Activated T-helper 9 cell treated with anti-CD3 and anti-CD28 coated beads, Interleukin-2, amount 50 U/mL, for 16 hours (primary cell): ENCODE results near the gene PPP1R9A.

ENCODE experiments used
- DNase-seq: peaks from one replicate; pipeline ENCODE4 v3.0.0-alpha.2; 2020; ENCODE audit warnings: low read depth

PPP1R9A gene

DNA sequence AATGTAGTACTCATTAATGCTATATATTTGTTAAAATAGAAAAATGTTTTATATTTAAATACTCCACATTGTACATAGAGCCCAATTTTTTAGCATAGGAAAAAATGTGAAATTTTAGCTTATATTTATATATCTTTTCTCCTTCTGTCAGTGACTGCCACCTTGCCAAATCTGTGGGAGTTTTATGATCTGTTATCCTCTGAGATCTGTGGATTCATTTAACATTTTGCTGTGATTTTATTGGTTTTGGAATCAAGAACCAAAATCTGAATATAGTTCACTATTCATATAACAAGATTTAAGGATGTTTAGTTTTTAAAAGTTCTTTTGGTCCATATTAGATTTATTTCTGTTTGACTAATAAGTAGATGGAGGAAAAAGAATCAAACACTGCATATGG lies 127.9 kb downstream of the PPP1R9A start:
- DNase-seq: no peak

GRCh38 chr7:95041031-95041430 lies 133.6 kb downstream of the PPP1R9A start:
- DNase-seq: no peak

DNA sequence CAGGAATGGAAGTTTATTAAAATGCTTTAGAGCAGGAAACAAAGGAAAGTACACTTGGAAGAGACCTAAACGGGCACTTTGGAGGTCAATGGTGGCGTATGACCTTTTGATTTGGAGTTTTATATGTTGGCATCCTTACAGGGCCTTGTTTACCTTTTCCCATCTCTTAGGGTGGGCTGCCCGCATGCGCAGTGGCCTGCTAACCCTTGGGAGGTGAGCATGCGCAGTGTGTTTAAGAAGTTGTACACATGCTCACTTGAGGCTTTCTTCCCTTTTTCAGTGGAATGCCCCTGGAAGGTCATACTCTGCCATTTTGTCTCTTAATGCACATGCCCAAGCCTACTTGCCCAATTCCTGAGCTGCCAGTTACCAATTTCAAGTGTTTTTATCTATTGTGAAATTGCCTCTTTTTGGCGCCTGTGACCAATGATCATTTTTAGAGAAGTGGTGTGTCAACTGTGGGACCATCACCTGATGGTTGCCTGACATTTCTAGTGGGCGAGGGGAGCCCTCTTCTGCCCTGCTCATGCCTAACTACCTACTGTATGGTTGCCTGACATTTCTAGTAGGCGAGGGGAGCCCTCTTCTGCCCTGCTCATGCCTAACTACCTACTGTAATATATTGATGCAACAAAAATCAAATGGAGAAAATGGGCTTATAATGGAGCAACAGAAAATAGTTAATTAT lies 138.0 kb downstream of the PPP1R9A start:
- DNase-seq: no peak

GRCh38 chr7:95046494-95047240 lies 139.3 kb downstream of the PPP1R9A start:
- no peak for DNase-seq

GRCh38 chr7:95047291-95047690 lies 139.9 kb downstream of the PPP1R9A start:
- DNase-seq: no peak

DNA sequence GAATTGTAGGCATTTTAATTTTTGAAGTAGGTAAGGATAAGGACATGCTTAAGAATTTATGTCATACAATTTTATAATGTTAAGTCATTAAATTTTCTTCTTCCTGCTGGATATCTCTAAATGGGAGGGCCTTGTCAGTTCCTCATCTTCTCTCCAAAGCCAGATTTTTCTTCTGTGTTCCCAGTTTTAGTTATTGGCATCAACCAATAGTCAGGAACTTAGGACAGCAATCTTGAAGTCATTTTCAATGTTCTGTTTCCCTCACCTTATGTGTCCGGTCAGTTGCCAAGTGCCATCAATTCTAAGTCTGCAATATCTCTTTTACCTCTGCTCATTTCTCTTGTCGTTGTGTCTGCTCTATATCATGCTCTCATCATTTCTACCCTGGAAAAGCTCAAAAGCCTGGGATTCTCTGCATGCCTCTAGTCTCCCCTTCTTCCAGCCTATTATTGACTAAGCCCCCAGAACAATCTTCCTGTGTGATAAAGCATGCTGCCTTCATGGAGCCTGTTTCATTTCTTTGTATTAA lies 145.2 kb downstream of the PPP1R9A start:
- no peak for DNase-seq

DNA sequence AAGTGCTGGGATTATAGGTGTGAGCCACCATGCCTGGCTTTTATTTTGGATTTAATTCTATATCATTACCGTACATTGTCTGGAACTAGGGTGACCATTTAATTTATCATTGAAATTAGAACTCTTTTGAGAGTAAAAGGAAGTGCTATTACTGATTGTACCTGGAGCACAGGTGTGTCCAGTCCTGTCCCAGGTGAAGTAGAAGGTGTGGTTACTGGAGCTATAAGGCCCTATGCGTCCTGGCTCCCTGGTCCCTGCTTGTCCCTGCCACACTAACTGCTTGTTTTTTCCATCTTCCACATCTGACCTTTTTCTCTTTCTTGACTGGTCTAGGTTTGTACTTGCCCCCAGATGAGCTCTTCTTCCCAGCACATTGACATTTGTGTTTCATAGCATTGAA lies 147.0 kb downstream of the PPP1R9A start:
- no peak for DNase-seq

GRCh38 chr7:95055295-95055694 lies 147.9 kb downstream of the PPP1R9A start:
- no peak for DNase-seq

DNA sequence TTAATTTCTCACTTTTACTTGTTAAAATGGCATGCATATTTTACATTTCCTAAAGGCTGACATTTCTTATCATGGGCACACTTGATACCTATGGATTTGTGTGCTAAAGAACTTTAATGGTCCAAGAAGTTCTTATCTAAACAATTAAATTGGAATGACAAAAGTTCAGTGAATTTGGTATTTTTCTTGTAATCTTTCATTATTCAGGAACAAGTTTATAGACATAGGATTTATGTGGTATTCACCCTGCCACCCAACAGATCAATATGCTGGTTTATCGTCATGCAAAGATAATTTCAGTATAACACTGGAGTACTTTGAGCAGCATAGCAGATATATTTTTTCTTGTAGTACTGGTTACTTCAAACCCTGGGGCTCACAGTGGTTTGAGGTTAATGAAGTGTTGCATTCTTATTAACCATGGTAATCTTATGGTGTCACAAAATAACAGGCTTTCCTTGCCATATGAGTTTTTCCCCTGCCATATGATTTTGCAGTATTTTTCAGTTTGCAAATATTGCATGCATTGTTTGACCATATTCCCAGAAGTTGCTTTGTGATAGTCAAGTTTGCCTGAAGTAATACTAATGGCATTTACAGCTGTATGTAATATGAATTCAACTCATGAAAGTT lies 148.8 kb downstream of the PPP1R9A start:
- no peak for DNase-seq

DNA sequence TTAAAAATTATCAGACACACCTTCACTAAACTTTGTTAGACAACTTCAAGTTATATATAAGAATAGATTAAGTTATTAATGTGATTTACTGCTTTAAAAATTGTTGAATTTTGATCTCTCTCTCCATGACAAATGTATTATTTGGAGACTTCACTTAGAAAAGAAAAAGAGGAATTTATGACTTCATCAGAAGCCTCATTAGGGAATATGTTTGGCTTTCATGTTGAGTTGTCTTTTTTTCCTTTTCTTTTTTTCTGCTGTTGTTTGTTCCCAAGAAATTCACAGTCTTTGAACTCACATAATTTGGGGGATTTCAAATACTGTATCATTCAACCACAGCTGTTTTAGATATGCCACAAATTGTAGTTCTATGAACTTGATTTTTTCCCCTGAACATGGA lies 149.5 kb downstream of the PPP1R9A start:
- DNase-seq: no peak

DNA sequence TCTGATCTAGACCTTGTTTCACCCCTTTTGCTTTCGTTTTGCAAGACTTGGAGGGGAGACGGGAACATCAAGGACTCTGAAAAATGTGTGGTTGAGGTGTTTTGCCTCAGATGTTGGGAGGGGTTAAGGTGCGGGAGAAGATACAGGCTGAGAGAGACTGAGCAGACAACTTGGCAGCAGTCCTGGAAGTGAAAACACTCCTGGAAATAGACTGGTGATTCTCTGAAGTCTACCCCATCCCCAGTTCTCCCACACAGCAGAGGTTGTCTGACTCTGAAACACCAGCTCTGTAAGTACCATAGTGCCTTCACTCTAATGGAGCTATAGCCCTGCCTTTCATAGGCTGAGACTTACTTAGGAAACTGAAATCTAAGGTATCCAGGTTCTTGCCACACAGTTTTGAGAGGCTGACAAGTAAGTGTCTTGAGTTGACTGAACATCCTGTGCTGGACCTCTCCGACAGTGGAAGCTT lies 152.5 kb downstream of the PPP1R9A start:
- DNase-seq: no peak

- no peak for DNase-seq
Measured at GRCh38 chr7:95062901-95063300, 155.5 kb downstream of the PPP1R9A start.

GRCh38 chr7:95066737-95067530 lies 159.5 kb downstream of the PPP1R9A start:
- DNase-seq: no peak

DNA sequence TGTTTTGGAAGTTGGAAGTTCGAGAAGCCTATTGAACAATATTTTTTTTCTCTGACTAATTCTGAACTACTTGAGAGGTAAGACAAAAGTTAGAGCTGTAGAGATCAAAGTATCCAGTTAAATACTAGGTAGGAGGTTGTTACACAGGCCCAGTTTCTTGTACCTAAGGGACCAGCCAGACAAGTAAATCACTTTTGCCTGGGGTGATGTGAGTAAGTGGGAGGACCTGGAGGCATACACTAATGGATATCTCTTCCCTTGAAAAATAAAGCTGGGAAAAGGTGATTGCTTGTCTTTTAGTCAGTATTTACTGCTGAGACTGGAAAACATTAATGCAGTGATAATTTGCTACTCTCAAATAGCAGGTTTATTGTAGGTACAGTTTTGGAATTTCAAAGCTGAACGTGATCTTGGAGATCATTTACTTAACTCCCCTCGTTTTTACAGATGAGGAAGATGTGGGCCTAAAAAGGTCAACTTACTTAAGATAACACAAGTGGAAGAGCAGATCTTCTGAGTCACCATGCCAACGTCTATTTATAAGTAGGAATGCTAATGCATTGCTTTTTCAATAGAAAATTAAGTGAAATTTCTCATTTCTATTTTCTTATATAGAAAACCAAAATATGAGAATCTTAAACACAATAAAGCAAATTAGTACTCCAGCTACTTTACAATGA lies 181.3 kb downstream of the PPP1R9A start:
- no peak for DNase-seq

DNA sequence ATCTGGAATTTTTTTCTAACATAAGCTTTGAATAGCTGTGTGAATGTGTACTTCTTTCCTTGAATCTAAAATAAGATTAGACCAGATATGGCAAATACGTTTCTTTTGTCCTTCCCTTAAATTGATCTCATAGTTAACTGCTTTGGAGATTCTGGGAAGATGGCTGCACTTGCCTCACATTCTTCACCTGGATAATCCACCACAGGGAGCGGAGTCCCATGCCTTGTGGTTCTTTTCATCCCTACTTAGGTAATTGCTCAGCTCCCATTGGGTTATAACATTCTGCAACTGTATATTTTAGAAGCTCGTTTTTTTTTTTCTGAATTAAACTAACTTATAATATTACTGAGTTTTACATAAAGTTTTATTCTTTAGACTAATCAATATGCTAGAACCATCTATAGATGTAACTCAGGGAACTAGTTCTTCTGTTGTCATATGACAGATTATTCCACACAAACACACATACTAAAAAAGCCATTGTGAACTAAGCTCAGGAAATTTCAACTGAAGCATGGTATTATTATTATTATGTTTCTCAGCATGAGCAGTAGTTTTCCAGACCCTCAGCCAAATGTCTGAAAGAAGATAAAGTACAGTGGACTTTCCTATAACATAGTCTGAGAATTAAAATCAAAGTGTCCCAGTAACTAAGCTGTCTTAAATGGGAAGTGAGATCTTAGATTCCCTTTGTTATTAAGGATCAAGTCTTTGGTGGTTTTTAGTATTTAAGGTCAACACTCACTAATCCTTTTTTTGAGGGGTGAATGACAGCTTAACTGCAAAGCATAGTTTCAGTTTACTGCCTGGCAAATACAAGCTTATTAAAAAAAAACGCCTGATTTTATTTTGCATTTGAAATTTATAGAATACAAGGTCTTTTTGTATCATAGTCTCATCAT lies 182.3 kb downstream of the PPP1R9A start:
- DNase-seq: no peak

- no peak for DNase-seq
Measured at GRCh38 chr7:95092324-95092723, 184.9 kb downstream of the PPP1R9A start.

GRCh38 chr7:95095259-95095965 lies 188.0 kb downstream of the PPP1R9A start:
- no peak for DNase-seq

DNA sequence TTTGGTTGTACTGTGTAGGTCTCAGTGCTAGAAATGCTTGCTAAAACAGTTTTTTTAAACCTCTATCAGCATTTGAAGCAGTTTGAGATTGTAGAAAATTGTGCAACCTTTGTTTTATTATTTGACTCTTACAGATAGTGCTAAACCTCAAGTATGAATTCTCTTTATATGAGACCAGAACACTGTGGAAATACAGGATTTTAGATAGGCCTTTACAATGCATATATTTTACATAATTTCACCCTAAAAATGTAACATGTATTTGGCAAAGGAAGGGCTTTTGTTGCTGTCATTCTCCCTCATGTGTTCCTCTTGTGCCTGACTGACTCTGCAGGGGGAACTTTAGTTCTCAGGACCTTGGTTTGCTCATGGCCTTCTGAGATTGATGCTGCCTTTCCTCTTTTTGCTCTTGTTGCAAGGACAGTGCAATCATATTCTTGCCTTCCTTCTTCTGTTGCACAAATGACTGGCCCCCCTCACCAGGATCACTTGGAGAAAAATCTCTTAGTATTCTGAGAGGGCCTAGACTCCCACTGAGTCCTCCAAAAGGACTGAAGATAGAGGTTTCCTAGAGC lies 188.7 kb downstream of the PPP1R9A start:
- no peak for DNase-seq

DNA sequence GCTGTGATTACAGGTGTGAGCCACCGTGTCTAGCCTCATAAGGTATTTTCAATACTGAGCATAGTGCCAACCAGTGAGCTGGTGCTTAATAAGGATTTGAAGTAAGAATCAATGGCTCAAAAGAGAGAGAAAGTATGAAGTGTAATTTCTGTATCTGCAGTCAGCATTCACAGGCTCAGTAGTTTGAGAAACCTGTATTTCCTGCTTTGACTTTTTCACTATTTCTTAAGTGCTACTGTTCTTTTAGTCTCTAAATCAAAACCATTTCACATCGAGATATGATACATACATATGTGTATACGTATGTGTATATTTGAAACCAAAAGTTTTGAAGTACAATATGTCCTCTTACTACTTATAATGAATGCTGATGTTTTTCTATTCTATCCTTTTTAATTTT lies 189.9 kb downstream of the PPP1R9A start:
- DNase-seq: no peak
